Activated CD4-positive, alpha-beta T cell treated with anti-CD3 and anti-CD28 coated beads for 1 hour (primary cell): ENCODE measurements around the gene BTBD17.

ENCODE experiments used
- DNase-seq: peaks from one replicate; pipeline ENCODE4 v3.0.0-alpha.2; 2020

Gene BTBD17

DNA sequence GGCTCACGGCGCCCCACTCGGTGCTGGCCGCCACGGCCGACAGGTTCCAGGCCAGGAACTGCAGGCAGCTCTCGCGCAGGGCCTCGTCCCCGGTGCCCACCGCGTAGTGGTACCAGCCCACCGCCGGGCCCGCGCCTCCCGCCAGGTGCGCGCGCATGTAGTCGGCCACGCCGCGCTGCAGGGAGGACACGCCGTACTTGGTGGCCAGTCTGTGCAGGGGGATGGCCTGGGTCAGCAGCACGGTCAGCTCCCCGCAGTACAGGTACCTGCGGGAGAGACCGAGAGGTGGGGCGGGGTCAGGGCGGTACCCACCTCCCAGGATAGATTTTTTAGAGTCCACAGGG is 4.2 kb downstream of the BTBD17 start:
- DNase-seq = no peak

DNA sequence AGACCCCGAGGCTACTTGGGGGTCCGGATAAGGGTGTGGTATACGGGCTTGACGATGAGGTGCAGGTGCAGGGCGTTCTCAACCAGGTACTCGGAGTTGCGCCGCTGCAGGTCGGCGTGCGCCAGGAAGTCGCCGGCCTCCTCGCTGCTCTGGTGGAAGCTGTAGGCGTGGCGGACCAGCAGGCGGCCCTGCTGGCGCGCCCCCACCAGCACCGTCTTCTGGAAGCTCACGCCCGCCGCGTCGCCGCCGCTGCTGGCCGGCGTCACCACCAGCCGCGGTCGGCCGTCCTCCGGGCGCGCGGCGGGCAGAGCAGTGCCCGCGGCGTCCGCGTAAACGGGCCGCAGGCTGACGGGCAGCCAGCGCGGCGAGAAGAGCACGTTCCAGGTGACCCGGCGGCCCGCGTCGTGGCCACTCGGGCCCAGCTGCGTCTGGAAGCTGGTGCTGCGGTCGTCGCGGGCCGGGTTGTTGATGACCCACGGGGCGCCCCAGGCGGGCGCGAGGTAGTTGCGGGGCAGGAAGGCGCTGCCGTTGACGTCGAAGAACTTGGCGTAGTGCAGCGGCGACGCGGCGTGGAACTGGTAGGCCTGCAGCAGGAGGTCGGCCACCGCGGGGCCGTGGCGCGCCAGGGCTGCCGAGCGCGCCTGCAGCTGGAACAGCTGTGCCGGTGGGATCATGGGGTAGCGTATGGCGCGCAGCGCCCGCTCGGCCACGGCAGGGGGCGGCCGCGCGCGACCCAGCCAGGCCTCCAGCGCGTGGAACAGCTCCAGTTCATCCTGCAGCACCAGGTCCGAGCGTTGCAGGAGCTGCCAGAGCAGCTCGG is 4.8 kb downstream of the BTBD17 start:
- DNase-seq = no peak

DNA sequence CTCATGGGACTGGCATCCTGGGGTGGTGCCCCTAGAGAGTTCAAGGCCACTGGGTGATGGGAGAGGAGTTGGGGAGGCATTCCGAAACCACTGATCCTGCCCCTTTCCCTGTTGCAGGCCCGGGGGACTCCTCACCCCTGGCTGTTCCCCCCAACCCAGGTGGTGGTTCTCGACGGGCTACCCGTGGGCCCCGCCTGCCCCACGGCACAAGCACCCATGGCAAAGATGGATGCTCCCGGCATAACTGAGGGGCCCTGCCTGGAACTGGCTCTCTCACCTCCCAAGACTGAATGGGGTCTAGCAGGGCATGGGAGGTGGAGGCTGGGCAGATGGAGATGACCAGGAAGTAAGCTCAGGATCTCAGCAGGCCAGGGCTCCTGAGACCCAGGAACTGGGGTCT is 6.6 kb downstream of the BTBD17 start:
- DNase-seq = no peak

DNA sequence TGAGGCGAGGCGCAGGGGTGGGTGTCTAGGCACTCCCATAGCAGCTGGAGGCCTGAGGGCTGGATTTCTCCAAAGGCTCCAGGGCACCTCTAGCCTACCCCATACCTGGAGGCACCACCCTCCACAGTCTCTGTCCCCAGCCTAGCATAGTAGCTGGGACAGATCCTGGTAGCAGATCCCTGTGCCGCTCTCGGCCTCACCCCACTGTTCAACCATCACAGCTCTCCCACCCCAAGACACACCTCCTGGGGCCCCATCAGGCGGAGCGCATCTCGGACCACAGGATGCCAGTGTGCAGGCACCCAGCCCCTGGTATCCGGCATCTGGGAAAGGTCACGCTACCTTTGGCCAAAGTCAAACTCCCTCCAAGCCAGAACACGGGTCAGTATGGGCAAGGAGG is 7.1 kb downstream of the BTBD17 start:
- DNase-seq = no peak

DNA sequence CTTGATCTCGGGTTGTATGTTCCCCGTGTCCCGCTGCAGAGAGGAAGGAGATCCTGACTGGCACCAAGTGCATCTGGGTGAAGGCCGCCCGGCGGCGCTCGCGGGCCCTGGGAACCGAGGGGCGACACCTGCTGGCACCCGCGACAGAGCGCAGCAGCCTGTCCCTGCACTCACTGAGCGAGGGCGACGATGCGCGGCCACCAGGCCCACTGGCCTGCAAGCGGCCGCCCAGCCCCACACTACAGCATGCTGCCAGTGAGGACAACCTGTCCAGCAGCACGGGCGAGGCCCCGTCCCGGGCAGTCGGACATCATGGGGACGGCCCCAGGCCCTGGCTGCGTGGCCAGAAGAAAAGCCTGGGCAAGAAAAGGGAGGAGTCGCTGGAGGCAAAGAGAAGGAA is 7.5 kb downstream of the BTBD17 start:
- DNase-seq = no peak

DNA sequence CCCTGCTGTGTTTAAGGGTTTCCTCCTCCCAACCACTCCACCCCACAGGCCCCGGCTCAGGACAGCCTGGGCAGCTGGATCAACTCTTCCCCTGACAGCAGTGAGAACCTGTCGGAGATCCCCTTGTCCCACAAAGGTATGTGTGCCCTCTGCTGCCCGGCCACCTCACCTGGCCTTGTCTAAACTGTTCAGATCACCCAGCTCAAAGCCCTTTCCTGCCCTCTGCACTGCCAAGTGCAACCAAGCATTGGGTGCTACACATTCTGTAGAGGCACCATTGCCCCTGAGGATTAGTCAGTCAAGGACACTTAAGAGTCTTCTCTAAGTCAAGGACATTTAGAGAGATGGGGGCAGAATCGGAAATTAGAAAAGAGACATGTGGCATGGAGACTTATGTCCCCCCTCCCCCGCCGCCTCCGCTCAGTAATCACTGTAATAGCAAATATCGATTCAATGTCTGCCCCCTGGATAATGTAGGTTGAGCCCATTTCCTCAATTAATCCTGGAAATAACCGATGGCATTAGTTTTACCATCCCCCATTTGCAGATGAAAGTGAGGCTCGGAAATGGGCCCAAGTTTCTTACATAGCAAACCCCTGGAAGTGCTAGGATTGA is 8.1 kb downstream of the BTBD17 start:
- no peak for DNase-seq

DNA sequence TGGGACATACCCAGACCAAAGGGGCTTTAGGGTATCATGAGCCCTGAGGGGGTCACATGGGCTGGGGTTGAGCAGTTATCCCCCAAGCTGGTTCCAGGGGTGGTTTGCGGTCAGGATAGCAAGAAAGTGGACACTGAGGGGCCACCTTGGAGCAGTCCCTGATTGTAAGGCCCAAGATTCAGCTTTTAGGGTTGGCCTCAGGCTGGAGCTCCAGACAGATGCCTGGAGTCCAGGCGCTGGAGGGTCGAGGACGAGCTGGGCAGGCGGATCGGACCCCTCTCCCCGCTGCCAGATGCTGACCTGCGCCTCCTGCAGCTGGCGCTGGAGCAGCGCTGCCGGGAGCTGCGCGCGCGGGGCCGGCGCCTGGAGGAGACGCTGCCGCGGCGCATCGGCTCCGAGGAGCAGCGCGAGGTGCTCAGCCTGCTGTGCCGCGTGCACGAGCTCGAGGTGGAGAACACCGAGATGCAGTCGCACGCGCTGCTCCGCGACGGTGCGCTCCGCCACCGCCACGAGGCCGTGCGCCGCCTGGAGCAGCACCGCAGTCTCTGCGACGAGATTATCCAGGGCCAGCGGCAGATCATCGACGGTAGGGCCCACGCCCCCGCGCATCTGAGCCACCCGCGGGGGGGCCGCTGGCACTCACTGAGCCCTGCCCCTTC is 10.0 kb downstream of the BTBD17 start:
- no peak for DNase-seq

DNA sequence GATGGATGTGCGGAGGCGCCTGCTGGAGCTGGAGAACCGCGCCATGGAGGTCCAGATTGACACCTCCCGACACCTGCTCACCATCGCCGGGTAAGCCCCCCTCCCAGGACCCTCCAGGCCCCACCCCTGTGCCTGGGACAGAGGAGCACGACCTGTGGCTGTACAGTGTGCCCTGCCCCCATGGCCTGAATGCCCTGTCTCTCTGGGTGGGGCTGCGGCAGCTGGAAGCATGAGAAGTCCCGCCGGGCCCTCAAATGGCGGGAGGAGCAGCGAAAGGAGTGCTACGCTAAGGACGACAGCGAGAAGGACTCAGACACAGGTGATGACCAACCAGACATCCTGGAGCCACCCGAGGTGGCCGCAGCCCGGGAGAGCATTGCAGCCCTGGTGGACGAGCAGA is 11.2 kb downstream of the BTBD17 start:
- no peak for DNase-seq

DNA sequence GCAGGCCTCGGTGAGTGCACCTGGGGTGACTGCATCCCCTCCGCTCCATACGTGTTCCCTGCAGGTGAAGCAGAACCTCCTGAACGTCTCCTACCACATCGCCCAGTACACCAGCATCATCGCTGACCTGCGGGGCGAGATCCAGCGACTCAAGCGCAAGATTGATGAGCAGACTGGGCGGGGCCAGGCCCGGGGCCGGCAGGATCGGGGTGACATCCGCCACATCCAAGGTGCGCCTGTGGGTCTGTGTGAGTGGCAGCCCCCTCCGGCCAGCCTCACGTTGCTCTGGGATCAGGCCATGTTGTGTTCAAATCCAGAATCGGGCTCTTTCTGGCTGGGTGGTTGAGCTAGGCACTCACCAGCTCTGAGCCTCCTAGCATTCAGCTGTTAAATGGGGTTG is 12.5 kb downstream of the BTBD17 start:
- DNase-seq = no peak

DNA sequence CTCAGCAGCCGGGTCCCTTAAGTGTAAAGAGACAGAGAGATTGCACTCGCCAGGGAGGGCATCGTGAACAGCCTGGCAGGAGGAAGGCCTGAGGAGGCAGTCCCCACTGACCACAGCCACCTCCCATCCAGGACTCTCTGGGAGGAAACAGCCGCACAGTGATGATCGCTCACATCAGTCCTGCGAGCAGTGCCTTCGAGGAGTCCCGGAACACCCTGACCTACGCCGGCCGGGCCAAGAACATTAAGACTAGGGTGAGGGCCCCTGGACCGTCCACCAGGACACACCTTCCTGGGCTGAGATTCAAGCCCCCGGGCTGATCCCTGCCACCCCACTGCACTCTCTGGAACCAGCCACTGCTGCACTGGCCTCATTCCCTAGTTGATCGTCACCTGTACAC is 14.0 kb downstream of the BTBD17 start:
- no peak for DNase-seq

DNA sequence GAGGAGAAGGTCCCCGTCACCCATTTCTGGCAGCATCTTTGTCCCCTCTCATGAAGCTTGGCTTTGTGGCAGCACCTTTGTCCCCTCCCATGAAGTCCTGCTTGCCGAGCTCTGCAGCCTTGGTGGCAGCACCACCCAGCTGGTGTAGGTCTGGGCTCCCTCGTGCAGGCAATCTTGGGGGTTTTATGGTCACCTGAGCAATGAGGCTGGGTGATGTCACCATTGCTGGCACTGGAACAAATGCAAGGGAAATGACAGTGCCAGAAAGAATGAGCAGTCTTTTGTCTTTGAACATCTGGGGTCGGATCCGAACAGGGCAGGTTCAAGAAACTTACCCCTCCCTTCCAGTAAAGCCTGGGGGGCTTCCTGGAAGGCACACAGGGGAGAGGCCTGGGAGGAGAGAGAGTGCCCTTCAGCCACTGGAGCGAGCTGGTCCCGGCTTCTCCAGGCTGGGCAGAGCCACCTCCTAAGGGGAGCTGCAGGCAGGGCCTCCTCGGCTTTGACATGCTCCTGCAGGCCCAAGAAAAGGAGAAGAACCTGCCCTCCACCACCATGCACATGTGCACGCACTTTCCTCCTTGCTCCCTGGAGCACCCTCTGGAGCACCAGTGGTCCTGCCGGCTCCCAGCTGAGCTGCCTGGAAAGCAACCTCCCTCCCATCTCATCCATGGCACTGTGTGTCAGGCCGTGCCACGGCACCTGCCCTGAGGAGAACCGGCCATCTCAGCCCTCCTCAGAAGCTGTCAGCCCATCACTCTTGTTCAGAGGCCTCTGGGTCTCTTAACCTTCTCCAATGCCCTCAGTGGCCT is 16.0 kb downstream of the BTBD17 start:
- DNase-seq = no peak

DNA sequence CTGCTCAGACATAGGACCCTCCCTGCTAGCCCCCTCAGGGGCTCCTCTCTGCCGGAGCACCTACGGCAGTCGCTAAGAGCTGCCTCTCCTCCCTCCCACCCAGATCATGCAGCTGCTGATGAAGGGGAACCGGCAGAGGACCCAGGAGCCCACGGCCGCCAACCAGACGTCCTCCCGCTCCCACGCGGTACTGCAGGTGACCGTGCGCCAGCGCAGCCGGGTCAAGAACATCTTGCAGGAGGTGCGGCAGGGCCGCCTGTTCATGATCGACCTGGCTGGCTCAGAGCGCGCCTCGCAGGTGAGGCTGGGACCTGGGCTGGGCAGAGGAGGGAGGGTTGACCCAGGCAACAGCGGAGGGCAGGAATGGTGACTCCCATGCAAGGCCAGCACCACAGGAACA is 17.0 kb downstream of the BTBD17 start:
- no peak for DNase-seq

DNA sequence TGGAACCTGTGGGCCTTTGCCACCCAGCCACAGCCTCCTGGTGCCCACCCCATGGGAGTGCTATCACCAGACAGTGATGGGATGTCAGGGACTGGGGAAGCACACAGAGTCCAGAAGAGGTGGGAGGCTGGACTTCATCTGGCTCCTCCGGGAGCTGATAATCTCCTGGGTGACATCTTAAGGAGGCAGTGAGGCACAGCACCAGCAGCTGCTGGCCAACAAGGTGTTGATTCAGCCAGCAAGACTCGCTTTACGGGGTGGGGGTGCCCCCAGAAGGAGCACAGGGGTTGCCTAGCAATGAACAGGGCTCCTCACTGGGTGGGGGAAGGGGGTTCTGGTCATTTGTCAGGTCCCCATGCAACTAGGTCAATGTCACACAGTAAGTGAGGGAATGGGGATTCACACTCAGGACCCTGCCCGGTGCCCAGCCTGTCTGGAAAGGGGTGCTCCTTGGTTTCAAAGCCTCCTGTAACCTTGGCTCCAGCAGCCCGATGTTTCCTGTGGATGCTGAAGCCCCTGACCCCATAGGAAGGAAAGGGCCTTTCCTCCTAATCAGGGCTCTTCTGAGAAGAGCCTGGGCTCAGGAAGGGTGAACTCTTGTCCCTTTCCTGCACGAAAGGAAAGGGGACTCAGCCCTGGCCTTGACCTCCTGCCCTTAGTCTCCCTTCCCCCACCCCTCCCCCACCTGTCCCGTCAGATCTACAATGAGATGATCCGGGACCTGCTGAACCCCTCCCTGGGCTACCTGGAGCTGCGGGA is 18.0 kb downstream of the BTBD17 start:
- no peak for DNase-seq

DNA sequence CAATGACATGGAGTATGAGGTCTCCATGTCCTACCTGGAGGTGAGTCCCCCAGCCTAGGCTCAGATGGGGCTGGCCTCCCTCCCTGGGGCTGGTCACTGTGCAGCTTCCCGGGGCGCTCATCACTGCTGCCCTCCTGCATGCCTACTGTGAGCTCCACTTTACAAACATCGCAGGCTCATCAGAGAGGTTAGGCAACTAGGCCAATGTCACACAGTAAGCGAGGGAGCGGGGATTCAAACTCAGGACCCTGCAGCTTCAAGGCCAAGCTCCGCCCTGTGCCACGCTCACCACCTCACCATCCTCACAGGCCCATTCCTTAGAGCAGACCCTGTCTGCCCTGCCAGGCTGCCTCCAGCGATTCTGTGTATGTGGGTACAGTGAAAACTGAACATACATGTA is 18.5 kb downstream of the BTBD17 start:
- no peak for DNase-seq

DNA sequence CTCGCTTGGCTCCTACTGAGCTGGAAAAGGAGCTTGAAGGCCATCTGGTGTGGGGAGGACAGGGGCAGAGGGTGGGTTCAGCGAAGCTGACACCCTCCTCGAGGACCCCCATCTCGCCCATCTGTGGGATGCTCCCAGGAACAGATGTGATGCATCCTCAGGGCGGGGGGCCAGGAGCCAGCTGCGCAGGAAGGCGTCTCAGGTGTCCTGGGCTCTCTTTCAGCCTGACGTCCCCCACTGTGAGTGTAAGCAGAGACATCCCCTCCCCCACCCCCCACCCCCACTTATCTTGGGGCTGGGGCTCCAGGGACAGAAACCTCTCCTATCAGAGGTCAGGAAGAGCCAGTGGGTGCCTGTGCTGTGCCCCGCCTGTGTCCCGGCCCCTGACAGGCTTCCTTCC is 19.4 kb downstream of the BTBD17 start:
- DNase-seq = no peak

DNA sequence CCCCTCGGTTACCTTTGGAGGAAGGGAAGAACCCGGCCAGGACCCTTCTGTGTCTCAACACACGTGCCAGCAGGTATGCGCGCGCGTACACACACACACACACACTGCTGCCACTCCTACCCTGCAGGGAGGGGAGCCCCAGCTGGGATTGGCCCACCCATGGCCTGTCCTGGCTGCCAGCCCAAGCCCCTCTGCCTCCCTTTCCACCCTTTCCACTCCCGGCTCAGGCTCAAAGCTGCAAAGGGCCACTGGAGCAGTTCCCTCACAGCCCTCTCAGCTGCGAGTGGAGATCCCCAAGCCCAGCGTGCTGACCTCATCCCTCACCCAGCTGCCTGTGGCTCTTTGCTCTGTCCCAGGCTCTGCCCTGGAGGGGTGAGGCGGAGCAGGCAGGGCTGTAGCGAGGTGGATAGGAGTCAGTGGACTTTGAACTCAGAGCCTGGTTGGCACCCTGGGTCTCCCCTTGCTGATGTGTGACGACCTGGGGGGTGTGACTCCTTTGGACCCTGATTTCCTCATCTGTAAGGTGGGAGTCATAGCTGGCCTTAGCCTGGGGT is 21.1 kb downstream of the BTBD17 start:
- no peak for DNase-seq

DNA sequence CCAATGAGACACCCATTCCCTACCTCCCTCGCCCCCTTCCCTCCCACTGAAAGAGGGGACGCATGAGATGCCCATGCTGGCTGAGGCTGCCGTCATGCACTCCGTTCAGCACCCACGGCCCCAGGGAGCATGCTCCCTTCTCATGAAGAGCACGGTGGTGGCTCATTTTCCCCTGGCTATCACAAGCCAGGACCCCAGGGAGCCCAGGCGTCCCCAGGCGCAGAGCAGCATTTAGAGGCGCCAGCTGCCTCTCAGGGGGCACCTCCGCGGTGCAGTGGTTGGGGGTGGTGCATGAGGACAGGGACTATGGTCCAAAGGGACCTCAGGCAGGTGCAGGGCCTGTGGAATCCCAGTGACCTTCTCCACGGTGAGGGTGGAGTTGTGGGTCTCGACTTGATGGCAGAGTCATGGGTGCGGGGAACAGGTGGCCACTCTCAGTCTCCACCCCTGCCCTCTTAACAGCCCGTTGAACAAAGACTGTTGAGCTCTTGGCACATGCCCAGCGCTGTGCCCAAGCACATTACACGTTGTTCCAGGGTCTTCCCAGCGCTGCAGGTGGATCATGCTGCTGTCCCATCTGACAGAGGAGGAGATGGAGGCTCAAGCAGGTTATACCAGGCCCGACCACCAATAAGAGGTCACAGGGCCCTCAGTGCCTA is 22.0 kb downstream of the BTBD17 start:
- no peak for DNase-seq

DNA sequence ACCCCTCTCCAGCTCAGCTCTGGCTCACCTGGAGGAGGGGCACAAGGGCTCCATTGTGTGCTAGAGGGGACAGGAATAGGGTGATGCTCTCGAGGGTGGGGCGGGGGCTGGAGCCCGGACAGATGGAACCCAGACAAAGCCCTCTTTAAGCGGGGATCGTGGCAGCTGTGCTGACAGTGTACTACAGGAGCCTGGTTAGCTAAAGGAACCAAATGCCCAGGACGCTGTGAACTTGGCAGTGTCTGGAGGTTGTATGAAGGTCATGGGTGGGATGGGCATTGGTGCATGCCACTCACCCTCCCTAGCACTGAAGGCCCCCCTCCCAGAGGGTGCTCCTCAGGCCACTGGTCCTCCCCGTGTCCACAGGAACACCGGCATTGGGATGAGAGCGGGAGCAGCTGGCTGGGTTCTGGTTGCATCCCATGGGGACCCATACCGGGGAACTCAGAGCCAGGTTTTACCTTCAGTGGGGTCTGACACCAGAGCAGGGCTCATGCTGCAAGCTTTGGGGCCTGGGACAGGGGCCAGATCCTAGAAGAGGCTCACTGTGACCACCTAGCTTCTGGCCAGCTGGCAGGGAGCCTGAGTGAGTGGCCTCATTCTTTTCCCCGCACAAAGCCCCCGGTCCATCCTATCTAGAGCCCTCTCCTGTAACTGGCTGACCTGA is 23.7 kb downstream of the BTBD17 start:
- no peak for DNase-seq

DNA sequence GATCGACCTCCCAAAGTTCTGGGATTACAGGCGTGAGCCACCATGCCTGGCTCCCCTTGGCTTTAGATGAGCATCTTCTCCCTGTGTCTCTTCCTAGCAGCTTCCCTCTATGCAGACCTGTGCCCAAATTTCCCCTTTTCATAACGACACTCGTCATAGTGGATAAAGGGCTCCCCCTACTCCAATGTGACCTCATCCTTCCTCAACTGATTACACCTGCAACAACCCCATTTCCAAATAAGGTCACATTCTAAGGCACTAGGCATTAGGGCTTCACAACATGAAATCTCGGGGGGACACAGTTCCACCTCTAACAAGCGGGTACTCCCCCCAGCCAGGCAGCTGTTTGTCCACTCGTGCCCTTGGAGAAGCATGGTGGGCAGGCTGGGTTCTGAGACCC is 25.4 kb downstream of the BTBD17 start:
- DNase-seq = no peak

DNA sequence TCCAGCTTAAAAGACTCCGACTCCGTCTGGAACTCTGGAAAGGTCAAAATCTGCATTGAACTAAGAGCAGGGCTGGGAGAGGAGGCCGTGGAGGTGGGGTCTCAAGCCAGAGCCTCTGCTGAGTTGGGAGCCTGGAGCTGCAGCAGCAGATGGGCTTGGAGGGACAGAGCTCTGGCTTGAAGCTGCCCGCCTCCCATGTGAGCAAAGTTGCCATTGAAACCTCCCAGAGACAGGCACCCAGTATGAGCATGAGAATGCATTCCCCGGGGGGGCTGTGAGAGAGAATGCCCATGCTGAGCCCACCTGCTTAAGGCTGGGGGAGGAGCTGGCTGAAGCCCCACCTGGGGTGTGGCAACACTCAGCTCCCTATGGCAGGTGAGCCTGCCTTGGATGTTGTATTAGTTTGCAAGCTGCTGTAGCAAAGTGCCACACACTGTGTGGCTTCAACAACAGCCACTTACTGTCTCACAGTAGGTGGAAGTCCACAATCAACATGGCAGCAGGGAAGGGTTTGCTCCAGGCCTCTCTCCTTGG is 26.1 kb downstream of the BTBD17 start:
- DNase-seq = no peak

DNA sequence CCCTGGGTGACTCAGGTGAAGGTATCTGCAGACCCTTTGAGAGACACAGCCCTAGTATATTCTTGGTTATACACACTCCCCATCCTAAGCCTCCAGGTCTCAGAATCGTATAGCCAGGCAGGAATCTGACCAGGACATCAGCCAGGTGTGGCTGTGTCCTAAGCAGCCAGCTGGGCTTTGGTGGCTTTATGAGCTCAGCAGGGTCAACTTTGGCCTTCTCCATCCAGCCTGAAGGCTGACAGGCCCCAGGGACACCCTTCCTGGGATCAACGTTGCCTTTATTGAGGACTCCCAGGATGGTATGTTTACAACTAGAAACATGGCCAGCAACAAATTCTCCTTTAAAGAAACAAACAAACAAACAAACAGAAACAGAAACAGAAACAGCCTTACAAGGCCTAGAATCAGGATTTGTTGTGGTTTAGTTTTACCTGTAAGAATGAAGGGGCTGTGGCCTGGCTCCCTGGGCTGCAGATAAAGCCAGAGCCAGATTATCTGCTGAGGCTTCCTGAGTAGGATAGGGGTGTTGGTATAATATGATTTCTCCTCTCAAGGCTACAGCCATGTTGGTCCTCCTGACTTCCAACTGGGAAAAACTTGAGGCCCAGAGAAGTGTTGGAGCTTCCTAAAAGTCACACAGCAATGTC is 27.2 kb downstream of the BTBD17 start:
- no peak for DNase-seq
